Stimulated activated CD8-positive, alpha-beta memory T cell treated with anti-CD3 and anti-CD28 coated beads, Interleukin-12 subunit alpha, Interleukin-12 subunit beta, amount 100 ng/mL, for 4 hours (primary cell): Measurements from ENCODE around the gene ZNF488.

Source experiments
- DNase-seq: peaks from one replicate; pipeline ENCODE4 v3.0.0-alpha.2; 2020; ENCODE audit warnings: low read depth

The ZNF488 gene

DNA sequence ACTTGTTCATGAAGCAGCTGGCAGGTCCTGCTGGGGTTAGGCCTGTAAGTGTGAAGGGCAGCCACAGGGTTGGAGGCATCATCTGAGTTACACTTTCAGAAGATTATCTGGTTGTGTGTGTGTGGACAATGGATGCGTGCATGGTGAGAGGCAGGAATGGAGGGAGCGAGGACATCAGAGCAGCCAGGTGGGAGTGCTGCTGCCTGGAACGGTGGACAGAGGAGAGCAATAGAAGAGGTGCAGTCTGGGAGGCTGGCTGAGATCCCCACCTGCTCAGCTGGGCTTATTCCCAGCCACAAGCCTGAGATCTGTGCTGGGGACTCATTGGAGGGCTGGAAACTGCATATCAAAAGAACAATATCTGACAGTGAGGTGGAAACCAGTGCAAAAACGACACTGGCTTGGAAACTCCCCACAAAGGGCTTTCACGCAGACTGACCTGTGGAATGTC is 17.9 kb downstream of the ZNF488 start:
- no peak for DNase-seq

DNA sequence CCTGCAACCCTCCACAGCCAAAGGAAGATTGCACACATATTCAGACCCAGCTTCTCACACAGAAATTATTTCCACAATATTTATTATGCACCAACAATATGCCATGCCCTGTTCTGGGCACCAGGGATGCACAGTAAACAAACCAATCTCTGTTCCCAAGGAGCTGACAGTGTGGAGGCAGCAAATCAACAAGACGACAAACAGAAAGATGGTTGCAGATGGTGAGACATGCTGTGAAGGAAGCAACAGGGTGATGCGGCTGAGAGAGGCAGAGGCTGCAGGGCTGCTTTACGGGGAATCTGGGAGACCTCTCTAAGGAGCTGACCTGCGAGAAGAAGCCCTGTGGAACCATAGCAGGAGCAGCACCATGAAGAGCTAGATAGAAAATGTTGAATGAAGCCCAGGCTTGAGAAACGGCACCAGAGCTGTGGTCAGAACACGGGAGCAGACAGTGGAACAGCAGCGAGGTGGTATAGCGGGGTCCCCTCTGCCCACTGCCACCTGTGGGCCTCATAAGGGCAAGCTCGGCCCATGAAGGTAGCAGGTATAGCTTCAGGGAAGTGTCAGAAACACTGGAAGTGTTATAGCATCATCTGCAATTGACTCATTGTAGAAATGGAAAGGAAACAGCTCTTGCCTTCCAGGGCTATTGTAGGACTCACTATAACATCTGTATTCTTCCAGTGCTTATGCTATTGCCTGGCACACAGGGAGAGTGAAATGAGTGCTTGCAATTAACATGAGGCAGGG is 18.5 kb downstream of the ZNF488 start:
- DNase-seq: no peak

DNA sequence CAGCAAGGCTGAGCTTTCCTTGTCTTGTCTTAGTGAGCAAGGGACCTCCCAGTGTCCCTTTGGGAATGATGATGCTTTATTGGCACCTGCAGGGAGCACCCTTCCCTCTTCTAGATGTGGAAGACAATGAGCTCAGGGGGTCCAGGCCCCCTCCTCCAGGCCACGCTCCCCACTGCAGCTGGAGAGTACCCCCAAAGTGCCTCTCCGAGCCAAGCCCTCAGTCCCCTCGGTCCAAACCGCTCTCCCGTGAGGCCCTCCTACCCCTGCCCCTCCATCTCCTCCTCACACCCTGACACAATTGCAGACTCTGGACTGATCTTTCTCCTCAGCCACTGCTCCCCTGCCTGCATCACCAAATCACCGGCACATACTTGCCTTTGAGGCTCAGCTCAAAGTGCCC is 19.2 kb downstream of the ZNF488 start:
- no peak for DNase-seq

DNA sequence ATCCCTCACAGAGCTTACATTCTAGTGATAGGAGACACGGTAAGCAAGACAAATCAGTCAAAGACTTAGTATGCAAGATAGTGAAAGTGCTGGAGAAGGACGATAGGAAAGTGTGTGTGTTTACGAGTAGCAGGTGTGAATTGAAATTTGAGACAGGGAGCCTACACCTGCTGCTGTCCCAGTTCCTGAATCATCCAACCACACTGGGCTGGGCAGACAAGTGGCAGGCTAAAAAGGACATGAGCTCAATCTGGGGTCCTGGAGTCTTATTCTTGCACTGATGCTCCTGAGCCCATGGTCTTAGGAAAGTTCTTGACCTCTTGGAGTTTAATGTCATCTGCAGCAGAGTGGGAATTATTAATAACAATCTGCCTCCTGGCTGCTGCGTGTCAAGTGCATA is 19.7 kb downstream of the ZNF488 start:
- no peak for DNase-seq

DNA sequence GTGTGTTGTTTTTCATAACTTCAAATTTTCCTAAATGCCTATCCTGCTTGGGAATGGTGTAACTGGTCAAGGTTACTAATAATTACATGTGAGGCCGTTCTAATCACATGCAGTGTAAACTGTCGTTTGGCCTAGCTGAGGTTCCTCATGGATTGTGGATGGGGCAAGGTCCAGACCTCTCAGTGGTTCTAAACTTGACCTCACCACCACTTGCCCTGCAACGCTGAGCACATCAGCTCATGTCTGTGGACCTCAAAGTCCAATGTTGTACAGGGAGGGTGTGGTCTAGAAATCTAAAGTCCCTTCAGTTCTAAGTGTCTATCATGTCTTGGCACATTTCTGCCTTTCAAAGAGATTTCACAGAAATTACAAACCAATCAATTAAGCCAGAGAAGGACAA is 20.3 kb downstream of the ZNF488 start:
- no peak for DNase-seq

DNA sequence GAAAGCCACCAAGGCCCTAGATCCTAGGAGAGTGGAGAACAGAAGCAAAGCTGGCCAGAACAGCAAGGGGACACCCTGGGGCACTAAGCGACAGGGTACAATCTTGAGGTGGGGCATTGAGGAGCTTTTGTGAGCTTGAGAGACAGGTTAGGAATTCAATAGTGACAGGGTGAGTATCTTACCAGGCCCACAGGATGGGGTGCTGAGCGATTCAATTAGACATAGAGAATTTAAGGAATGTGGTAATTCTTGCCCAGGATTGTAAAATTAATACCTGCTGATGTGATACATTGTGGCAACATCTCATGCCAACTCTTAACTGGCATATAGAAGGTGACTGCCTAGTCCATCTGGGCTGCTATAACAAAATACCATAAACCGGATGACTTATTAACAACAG is 21.9 kb downstream of the ZNF488 start:
- no peak for DNase-seq

DNA sequence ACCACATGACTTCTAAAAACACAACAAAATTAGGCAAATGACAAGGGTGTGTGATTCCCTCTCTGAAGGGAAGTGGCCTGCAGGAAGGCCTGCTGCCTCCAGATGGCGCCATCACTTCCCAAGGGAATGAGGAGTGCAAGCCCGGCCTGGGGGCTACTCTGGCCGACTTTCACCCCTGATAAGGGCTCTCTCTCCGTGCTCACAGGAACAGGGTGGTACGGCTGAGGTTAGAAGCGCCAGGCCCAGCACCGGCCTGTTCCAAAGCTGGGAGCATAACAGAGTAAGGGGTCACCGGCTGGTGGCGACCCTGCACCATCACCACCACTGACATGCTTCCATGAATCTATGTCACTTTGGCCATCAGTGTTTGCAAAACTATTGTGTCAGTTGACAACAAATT is 22.8 kb downstream of the ZNF488 start:
- no peak for DNase-seq

DNA sequence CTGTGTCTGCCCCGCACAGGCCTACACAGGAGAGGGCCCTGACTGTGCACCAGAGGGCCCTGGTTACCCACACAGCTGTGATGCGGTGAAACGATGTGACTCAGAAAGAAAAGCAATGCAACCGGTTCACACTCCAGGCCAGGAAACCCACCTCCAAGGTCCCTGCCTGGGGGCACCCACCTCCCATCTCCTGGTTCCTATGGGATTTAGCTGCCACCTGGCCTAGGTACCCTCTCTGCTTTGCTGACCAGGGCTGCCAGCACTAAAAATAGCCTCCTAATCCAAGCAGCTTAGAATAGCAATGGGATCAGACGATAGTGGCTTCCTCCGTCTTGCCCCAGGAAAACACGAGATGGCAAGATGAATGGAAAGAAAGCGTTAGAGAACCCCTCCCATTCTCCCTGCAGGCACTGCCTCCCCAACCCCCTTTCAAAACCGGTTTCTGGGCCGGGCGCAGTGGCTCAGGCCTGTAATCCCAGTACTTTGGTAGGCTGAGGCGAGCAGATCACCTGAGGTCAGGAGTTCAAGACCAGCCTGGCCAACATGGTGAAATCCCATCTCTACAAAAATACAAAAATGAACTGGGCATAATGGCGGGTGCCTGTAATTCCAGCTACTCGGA is 23.6 kb downstream of the ZNF488 start:
- no peak for DNase-seq

DNA sequence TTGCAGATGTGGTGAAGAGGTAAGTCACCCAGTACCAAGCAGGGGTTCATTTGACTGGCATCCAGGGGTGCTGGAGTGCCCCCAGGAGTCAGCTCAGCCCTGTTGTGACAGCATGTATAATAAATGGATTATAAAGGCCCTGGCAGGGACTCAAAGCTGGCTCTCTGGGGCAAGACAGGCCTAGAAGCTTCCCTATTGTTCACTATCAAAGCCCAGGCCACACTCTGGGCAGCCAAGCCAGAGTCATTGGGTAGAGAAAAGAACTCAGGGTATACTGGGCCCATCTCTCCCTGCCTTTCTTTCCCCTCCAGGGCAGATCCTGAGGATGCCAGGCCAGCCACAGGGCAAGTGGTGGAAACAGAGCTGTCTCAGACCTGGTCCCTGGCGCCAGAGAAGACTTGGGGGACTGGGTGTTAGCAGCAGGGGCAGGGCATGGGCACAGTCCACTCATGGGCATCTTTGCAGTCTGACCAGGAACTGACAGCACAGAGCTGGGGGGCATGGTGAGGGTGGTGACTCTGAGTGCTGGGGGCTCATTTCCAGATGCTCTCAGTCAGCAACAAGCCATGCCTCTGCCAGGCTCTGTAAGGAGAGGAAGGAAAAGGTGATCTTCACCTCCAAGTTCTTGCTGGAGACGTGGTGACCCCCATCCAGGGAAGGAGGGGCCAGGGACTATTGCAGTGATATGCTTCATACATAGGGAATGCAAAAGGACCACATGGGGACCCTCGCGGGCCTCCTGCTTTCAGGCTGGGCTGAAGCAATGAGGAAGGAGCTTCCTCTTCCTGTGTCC is 24.3 kb downstream of the ZNF488 start:
- no peak for DNase-seq

DNA sequence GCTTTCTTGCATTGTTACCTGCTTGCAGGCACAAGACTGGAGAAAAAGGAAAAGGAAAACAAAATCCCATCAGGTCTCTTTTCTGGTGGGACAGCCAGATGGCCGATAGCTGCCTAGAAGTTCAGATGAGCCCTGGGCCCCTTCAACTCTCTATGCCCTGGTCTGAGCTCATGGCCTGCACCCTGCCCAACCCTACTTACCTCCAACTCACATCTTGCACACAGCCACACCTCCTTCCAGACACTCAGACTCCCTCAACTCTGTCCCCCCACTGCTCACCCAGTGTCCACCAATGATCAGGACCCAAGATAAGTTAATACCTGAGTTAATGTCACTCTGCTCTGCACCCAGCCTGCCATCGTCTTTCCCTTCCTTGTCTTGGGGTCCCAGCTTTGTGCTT is 25.0 kb downstream of the ZNF488 start:
- DNase-seq: no peak

DNA sequence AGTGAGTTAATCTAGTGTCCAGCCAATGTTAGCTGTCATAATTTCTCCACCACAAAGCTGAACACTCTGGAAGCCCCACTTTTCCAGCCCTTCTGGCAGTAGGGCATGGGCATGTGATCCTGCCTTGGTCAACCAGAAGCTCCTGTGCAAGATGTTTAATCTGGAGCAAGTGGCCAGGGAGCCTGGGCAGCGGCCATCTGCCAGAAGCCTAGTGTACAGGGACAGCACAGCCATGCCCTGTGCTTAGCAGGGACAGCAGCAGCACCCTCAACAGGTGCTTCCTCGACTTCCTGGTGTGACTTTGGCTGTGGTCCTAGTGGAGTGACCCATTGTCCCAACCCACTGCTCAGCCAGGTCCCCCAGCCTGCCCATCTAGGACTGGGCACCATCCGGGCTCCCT is 25.6 kb downstream of the ZNF488 start:
- no peak for DNase-seq

DNA sequence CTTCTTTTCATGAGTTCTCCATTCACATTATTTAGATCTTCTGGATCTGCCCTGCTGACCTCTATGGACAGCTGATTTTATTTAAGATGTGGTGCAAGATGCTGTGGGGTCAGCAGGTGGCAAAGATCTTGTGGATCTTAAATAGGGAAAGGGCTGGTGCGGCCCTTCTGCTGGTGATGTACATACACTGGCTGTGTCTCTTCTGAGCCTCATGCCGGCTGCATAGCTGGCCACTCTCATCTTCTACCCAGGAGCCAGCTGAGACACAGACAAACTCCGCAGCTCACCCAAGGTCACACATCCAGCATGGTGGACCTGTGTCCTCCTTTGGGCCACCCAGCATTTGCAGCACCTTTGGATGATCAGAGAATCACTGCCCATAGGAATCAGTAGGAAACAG is 26.2 kb downstream of the ZNF488 start:
- no peak for DNase-seq

DNA sequence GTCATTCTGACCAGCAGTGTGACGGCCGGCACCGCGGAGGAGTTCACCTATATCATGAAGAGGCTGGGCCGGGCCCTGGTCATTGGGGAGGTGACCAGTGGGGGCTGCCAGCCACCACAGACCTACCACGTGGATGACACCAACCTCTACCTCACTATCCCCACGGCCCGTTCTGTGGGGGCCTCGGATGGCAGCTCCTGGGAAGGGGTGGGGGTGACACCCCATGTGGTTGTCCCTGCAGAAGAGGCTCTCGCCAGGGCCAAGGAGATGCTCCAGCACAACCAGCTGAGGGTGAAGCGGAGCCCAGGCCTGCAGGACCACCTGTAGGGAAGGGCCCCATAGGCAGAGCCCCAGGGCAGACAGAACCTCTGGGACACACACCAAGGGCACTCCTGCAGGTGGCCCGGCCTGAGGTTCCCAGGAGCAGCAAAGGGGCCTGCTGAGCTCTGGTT is 26.9 kb downstream of the ZNF488 start:
- no peak for DNase-seq

DNA sequence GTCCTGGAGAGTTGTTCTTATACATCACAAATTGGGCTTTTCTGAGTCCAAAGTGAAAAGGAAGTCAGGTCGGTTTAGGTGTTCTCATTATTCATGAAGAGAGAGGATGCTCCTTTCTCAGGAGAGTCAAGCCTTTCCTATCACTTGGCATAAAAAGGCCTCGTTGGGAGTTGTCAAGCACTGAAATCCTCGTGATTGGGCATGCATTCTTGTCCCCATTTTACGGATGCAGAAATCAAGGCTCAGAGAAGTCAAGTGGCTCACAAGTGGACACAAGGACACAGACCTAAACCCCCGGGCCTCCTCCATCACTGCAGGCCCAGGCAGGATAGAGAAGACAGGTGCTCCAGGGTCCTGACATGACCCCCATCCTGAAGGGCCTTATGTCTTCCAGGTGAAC is 27.4 kb downstream of the ZNF488 start:
- no peak for DNase-seq

DNA sequence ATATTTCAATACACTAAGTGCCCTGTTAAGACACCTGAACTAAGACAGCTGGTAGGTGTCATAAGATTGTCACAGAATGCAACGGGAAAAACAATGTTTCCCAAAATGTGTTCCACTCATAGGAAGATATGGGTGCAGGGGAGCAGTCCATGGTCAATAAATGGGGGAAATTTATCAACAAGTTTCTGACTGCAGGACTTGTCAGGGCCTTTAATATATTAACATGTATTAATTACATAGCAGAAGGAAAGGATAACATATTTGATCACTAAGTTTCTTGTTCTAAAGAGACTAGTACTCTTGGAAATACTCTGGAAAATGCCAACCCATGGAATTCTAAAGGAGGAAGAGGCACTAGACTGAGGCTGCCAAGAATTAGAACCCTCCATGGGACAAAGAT is 29.2 kb downstream of the ZNF488 start:
- no peak for DNase-seq

DNA sequence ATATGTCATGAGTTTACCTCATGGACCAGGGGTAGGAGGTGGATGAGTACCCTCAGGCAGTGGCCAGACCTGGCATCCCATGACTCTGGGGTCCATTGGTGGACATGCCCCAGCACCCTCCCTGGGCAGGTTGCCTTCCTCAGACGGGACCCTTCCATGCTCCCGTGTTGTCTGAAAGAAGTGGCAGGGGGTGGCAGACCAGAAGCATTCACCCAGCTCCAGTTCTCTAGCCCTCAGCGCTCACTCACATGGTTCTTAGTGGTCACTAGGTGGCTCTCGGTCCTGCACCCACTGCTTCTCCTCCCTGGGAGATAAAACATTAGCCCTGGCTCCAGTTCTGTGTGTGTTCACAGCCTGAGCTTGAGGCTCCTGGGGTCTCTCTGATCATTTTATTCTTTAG is 29.9 kb downstream of the ZNF488 start:
- no peak for DNase-seq

DNA sequence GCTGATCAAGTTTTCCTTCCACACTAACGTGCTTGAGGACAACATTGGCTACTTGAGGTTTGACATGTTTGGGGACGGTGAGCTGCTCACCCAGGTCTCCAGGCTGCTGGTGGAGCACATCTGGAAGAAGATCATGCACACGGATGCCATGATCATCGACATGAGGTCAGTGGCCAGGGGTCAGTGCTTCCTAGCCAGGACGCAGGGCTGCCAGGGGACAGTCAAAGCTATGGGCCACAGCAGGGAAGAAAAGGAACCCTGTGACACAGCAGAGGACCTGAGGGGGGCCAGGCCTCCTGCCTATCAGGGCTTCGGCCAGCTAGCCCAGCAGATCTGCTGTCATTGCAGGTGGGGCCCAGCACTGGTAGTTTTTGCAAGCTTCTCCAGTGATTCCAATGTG is 30.7 kb downstream of the ZNF488 start:
- DNase-seq: no peak

DNA sequence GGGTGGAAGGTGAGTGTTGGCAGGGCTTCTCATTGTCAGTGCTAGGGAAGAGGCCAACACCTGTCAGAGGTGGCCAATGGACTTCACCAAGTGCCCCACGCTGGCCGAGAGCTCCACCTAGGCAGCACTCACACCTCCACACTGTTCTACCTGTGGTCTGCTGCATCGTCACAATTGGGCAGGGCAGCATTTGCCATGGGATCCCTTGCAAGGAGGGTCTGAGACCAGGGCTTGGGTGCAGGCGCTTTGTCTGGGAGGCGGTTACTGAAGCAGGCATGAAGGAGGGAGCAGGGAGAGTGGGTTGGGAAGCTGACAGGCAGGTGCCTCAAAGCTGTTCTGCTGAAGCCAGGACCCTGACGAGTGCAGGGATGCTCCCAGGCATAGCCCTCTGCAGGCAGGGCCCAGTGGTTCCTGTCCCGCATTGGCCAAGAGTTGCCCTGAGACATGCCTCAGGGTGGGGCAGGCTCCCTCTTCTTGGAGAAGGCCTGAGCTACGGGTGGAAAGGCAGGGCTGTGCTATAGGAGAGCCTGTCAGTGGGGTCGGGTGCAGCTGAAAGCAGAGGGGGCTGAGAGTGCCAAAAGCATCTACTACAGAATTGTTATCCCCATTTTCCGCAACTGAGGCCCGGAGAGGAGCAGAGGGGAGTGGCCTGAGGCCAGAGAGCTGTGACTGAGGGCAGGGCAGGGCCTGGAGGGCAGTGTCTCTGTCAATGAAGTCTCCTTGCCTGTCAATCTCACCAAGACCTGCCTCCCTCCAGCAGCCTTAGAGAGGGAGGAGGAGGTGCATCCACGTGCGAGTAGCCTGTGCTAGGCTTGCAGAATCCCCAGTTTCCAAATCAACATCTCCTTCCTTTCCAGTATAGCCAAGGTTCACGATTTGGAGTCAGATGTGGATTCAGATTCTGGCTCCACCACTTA is 31.9 kb downstream of the ZNF488 start:
- no peak for DNase-seq

DNA sequence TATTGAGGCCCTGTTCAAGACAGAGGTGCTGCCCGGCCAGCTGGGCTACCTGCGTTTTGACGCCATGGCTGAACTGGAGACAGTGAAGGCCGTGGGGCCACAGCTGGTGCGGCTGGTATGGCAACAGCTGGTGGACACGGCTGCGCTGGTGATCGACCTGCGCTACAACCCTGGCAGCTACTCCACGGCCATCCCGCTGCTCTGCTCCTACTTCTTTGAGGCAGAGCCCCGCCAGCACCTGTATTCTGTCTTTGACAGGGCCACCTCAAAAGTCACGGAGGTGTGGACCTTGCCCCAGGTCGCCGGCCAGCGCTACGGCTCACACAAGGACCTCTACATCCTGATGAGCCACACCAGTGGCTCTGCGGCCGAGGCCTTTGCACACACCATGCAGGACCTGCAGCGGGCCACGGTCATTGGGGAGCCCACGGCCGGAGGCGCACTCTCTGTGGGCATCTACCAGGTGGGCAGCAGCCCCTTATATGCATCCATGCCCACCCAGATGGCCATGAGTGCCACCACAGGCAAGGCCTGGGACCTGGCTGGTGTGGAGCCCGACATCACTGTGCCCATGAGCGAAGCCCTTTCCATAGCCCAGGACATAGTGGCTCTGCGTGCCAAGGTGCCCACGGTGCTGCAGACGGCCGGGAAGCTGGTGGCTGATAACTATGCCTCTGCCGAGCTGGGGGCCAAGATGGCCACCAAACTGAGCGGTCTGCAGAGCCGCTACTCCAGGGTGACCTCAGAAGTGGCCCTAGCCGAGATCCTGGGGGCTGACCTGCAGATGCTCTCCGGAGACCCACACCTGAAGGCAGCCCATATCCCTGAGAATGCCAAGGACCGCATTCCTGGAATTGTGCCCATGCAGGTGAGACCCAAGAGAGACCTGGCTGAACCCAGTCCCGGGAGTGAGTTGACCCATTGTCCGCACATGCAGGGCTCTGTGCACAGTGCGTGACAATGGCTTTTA is 33.1 kb downstream of the ZNF488 start:
- no peak for DNase-seq

DNA sequence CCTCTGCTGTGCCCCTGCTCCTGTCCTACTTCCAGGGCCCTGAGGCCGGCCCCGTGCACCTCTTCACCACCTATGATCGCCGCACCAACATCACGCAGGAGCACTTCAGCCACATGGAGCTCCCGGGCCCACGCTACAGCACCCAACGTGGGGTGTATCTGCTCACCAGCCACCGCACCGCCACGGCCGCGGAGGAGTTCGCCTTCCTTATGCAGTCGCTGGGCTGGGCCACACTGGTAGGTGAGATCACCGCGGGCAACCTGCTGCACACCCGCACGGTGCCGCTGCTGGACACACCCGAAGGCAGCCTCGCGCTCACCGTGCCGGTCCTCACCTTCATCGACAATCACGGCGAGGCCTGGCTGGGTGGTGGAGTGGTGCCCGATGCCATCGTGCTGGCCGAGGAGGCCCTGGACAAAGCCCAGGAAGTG is 34.1 kb downstream of the ZNF488 start:
- DNase-seq: no peak

DNA sequence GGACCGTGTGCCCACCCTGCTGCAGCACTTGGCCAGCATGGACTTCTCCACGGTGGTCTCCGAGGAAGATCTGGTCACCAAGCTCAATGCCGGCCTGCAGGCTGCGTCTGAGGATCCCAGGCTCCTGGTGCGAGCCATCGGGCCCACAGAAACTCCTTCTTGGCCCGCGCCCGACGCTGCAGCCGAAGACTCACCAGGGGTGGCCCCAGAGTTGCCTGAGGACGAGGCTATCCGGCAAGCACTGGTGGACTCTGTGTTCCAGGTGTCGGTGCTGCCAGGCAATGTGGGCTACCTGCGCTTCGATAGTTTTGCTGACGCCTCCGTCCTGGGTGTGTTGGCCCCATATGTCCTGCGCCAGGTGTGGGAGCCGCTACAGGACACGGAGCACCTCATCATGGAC is 34.6 kb downstream of the ZNF488 start:
- no peak for DNase-seq
